GM18870 (cell line): ENCODE data around the gene DDX17.
"Not testable (repeated sequence)": the region's sequence is repeated elsewhere in the genome, so short reads cannot be mapped to it uniquely, and the experiment has no call there.

Experiments
- ATAC-seq: cut with Tn5 transposase; IDR thresholded peaks from one replicate; pipeline ENCODE4 v1.9.1; 2021; ENCODE audit warnings: moderate library complexity; ENCODE audit not compliant: unreplicated experiment

DDX17 gene

DNA sequence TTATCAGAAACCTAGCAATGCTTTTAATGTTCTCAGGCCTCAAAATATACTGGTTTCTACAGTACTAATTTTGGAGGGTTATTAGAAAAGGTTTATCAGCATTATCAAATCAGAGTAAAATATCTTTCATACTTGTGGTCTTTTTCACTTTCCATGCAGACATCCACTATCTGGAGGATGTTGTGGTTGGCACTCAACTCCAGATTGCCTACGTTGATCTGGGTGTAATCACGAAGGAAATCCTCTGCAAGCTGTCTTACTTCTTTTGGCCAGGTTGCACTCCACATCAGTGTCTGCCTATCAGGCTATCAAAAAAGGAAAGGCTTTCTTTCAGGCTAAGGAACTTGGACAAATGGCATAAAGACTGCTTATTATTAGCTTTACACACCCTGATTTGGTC lies 11.6 kb downstream of the DDX17 start:
- no peak for ATAC-seq

DNA sequence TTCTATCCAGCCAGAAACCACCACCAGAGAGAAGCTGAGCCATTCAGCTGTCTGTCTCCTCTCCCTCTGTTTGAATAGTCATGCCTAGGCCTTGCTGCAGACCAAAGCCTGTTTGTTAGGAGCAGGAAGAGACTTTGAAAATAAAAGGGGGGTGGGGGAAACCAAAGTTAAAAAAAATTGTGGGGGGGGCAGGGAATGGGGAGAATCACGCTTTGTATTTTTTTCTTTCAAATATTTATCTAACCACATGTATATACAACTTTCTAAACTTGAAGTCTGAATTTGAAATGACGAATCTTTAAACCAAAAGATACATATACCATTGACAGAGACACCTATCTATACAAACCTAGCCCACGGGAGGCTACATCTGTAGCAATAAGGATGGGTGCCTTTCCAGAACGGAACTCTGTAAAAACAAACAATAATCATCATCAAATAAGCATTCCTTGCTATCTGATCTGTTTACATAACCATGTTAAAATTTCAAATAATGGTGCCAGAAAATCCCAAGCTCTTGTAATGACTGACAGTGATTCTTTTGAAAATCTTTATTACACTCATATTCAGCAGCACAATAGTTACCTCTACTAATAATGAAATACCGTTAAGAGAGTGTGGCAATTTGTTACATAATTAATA lies 14.3 kb downstream of the DDX17 start:
- ATAC-seq: no peak

DNA sequence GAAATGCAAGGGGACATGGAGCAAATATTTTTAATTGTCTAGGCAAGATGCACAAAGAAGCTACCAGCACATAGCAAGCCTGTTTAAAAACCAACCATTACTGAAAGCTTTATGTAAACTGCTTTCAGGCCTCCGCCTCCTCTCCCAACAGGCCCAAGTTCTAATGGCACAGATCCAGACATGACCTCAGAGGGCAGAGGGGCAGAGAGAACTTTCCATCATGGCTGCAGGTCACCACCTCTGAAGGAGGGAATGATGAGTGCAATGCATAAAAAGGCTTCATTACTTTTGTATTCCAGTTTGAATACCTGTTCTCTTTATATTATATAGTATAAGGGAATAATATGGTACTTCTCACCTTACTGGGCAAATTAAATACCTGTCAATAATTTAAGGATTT lies 15.2 kb downstream of the DDX17 start:
- ATAC-seq: no peak

- no peak for ATAC-seq
These were observed 15.6 kb downstream of the DDX17 start for GRCh38 chr22:38490475-38490874.

DNA sequence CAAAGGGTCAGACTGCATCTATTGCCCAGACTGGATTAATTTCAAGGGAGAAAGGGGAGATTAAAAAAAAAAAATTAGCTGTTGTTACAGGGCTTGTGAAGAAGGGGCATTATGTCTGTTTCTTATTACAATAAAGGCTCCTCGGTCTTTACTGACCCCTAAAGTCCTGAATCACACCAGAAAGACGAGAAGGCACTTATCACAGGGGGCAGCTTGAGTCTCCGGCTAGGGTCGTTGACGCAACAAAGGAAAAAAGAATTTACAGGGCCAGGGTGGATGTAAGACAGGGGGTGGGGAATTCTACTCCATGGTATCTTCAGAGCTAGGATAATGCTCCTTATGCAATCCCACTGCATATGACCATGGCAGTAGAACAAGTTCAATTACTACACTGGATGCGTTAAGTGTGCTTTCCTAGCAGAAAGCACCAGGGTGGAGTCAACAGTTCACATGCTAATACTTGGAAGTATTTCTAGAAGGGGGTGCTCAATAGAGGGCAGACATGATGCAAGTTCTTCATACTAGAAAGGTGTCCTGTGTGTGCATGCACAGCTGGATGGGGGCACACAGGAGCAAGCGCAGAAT lies 16.5 kb downstream of the DDX17 start:
- no peak for ATAC-seq

GRCh38 chr22:38489142-38489541 lies 17.0 kb downstream of the DDX17 start:
- ATAC-seq: no peak

DNA sequence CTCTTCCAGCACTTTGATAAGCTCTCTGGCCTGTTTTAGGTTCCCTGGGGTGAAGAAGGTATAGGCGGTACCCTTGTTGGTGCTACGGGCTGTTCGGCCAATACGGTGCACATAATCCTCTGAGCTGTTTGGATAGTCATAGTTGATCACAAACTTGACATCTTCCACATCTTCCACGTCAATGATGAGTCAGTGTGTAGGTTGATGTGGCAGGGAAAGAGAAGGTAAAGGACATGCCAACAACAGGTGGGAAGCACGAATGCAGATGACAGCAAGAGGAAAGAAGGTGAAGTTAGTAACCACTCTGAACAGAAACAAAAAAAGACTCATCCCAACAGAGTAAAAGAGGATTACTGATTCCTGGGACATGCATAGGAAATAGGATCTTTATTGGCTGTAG lies 18.2 kb downstream of the DDX17 start:
- ATAC-seq: no peak

DNA sequence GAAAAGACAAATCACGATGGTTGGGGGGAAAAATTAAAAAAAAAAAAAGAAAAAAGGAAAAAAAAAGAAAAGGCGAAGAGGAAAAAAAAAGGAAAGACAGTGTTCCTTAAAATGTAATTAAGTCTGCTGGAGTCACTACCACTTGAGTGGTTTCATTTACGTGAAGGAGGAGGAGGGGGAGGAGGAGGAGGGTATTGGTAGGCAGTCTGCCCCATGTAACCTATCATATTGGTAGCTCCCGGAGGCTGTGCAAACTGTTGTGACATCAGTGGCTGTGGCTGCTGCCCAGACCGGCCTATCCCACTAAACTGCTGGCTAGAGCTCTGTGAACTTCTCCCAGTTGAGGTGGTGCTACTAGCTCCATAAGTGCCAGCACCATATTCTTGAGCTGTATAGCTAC lies 20.3 kb downstream of the DDX17 start:
- no peak for ATAC-seq

GRCh38 chr22:38484244-38484643 lies 21.9 kb downstream of the DDX17 start:
- ATAC-seq: no peak

- ATAC-seq: no peak
These were observed 23.3 kb downstream of the DDX17 start for GRCh38 chr22:38482662-38483308.

DNA sequence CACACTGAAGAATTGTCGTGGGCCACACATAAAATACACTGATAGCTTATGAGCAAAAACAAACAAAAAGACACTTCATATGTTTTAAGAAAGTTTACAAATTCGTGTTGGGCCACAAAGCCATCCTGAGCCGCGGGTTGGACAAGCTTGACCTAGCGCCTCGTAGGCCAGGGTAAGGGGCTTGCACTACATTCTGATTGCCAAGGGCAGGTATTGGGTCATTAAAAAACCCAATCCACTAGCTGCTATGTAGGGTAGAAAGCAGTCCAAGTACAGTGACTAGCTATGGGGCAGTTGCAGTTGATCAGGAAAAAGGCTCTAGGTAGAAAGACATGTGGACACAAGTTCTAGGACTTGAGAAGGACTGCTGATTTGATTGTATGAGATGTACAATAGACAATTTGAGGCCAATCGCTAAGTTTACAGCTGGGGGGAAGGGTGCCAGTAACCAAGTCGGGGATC lies 24.2 kb downstream of the DDX17 start:
- ATAC-seq: no peak

DNA sequence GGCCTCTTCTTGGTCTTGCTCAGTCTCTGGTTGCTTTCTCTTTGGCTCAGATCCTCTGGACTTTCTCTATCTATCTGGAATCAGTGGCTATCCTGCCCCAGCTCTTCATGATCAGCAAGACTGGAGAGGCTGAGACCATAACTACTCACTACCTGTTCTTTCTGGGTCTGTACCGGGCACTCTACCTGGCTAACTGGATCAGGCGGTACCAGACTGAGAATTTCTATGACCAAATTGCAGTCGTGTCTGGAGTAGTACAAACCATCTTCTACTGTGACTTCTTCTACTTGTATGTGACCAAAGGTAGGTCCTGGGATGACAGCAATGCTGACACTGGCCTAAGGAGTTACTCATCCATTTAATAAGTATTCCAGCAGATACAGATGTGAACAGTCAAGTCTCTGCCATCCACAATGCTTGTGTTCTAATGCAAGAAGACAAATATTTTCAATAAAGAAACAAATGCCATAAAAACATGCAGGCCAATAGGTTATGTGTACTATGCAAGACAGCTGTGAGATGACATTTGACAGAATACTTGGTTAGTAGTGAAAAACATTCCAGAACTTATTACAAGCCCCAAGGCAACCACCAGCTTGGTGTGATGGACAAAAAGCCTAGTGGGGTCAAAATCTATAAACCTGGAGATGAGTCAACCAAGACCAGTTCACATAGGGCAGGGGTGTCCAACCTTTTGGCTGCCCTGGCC lies 24.8 kb downstream of the DDX17 start:
- ATAC-seq: no peak

DNA sequence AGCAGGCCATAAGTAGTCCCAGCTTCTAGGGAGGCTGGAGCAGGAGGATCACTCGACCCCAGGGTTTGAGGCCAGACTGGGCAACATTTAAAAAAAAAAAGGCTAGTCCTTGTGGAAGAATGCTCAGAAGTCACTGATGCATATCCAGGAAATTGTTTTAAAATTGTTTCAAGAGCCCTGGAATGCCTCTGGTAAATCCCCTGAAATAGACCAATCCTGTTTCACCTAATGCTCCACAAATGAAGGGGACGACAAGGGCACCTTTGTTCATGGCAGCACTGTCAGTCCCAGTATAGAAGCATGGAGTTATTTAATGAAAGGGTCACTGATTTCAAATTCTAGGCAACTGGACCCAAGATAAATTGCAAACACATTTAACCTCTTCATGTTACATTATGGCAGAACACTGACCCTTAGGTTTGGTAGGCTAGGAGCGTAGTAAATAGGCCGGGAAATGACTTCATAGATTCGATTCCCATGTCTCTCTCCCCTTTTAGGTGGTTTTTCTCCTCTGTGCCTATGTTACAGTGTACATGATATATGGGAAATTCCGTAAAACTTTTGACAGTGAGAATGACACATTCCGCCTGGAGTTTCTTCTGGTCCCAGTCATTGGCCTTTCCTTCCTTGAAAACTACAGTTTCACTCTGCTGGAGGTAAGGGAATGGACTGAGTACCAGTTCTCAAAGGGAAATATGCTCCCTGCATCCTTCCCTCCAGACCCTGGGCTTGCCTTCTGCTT lies 26.8 kb downstream of the DDX17 start:
- ATAC-seq: no peak

GRCh38 chr22:38477585-38477984 lies 28.5 kb downstream of the DDX17 start:
- no peak for ATAC-seq

DNA sequence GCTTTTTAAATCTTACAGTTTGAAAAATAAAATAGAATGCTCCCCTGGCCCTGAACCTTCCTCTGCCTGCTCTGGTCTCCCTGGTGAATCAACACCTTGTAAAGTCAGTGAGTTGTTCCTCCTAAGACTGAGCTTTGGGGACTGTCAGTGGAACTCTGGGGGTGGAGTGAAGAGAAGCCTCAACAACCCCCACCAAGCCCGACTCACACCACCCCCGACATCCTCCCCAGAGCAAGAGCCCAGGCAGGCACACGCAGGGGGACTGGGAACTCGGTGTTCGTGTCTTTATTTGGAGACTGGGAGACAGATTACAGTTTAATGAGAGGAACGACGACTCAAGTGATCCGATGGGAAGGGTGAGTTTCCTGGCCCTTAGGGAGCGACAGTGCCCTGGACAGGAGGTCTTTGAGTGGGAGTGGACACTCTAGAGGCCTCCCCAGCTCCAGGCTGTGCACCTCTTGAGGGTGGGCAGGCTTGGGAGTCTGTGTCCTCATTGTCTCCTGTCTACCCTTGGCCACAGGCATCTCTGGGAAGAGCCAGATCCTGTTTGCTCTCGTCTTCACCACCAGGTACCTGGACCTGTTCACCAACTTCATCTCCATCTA lies 32.0 kb downstream of the DDX17 start:
- ATAC-seq: no peak

GRCh38 chr22:38471237-38471636 lies 34.9 kb downstream of the DDX17 start:
- no peak for ATAC-seq

DNA sequence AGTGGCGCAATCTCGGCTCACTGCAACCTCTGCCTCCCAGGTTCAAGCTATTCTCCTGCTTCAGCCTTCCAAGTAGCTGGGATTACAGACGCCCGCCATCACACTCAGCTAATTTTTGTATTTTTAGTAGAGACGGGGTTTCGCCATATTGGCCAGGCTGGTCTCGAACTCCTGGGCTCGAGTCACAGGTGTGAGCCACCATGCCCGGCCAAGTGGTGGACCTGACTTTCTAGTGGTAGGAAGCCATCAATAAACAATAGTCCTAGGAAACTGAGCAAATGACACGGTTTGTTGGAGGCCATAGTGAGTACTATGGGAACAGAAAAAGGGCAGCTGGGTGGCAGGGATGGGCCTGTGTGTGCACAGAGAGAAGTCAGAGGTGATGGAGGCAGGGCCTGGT lies 35.9 kb downstream of the DDX17 start:
- ATAC-seq: not testable (repeated sequence)

DNA sequence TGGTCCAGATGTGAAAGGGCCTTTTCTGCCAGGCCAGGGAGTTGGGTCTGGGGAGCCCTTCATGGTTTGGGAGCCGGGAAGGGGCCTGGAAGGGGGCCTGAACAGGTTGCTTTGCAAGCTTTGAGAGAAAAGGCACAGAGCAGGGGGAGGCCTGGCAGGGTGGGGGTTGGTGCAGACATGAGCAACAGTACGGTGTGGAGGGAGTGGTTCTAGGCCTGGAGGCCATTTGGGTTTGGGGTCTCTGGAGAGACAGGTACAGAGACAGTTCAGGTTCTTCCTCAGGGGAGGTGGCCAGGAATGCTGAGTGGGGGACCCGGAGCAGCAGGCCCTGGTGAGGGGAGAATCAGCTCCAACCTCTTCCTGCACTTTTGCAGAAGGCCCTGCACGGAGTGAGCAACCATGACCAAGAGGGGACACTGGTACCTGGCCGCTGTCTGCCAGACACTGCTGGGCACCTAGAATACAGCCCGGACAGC lies 36.8 kb downstream of the DDX17 start:
- no peak for ATAC-seq

DNA sequence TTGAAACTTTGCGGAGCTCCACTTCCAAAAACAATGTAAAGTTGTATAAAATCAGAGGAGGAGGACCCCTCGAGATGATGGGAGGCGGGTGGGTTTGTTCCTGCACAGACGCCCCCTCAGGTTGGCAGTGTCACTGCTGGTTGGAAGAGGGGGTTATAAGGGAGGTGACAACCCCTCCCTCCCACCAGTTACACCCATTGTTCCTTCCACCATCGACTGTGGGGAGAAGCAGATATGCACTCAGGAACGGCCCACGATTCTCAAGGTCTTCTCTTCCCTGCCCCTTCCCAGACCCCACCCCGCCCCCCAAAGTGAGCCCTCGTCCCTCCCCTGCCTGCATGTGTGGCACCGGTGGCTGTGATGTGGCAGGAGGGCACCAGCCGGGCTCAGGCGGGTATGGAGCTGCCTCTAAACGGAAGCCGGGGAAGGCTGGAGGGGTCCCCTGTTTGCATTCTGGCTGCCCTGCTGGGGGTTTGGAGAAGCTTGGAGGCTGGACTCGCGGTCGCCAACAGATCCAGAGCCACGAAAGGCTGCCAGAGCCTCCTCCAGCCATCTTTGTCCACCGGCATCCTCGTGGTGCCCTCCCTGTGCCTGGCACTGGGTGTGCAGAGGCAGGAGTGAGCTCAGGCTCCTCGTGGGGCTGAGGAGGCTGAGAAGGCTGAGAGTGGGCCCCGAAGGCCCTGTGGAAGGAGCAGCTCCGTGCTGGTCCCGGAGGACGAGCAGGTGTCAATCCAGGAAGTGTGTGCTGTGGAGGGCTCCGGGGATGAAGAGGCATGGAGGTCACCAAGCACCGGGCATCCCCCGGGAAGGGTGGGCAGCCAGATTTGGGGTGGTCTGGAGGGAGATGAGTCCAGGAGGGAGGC lies 37.4 kb downstream of the DDX17 start:
- ATAC-seq: no peak
